Lung (tissue), 12 donors: Measurements from ENCODE around the gene XIRP2. TPM values are rescaled to one million over a fixed set of nuclear protein-coding genes. Genes with fewer than 3 reads are reported as not detected.

Source experiments
- ATAC-seq: fragments of 200-7000 bp; cut with Tn5 transposase; one replicate; pipeline ENCODE4 v1.9.1; 2020; ENCODE audit warnings: moderate number of reproducible peaks; ENCODE audit not compliant: insufficient read depth, low FRiP score
- DNase-seq, 3 donors: peaks; one replicate each; pipeline ENCODE4 v3.0.0-alpha.2; 2013 to 2017
- H3K27ac ChIP-seq, 2 donors: one replicate each; pipeline ENCODE4 v1.5.1; 2013; ENCODE audit warnings: mild to moderate bottlenecking in 2 of 2, moderate library complexity in 2 of 2, control low read depth in 1 of 2, inconsistent platforms in 1 of 2, low read depth in 1 of 2, low read length in 1 of 2
- H3K27me3 ChIP-seq, 3 donors: one replicate each; pipeline ENCODE4 v1.5.1; 2013; ENCODE audit warnings: low read length in 2 of 3; ENCODE audit not compliant: control insufficient read depth in 3 of 3, insufficient read depth in 3 of 3
- H3K36me3 ChIP-seq, 4 donors: one replicate each; pipeline ENCODE4 v1.5.1; 2013; ENCODE audit warnings: low read length in 4 of 4, mild to moderate bottlenecking in 1 of 4, moderate library complexity in 1 of 4; ENCODE audit not compliant: control insufficient read depth in 4 of 4, insufficient read depth in 4 of 4
- H3K4me1 ChIP-seq, 5 donors: one replicate each; pipeline ENCODE4 v1.5.1; 2013; ENCODE audit warnings: low read length in 5 of 5, mild to moderate bottlenecking in 2 of 5, moderate library complexity in 1 of 5; ENCODE audit not compliant: control insufficient read depth in 5 of 5, insufficient read depth in 5 of 5
- H3K4me3 ChIP-seq: one replicate; pipeline ENCODE4 v1.5.1; 2013; ENCODE audit warnings: mild to moderate bottlenecking, control low read depth, moderate library complexity
- H3K9ac ChIP-seq, 2 donors: one replicate each; pipeline ENCODE4 v1.5.1; 2013; ENCODE audit warnings: low read length in 2 of 2, control low read depth in 1 of 2; ENCODE audit not compliant: insufficient read depth in 1 of 2
- H3K9me3 ChIP-seq, 4 donors: one replicate each; pipeline ENCODE4 v1.5.1; 2013; ENCODE audit warnings: low read length in 3 of 4, mild to moderate bottlenecking in 1 of 4, moderate library complexity in 1 of 4; ENCODE audit not compliant: control insufficient read depth in 4 of 4, insufficient read depth in 3 of 4
- CTCF ChIP-seq: IDR thresholded peaks from 2 replicates; pipeline ENCODE4 v1.5.1; 2012; ENCODE audit warnings: mild to moderate bottlenecking; ENCODE audit errors: control extremely low read depth, extremely low read depth
- WGBS, 2 donors: extraction: QIAGEN DNeasy Blood & Tissue Kit; methylation state at CpG; one replicate each; pipeline ENCODE4 v1.1.7; 2013; 5-methylcytosine and 5-hydroxymethylcytosine counted together
- polyA plus RNA-seq, 2 donors: library from polyadenylated mRNA; stranded (reverse); fragments of 200-250 nt; gene quantifications; one replicate each; pipeline ENCODE4 v1.2.1, GENCODE V29; 2013
- total RNA-seq, 2 donors: library from RNA; depleted of rRNA in 1 of 2; stranded (reverse); fragments of >200 nt in 1 of 2; gene quantifications; one replicate each; pipeline ENCODE4 v1.2.1, GENCODE V29; 2014 to 2021
- donor health status: control.
- donor health status: control.
- donor health status: Bipolar disorder and iron deficiency.
- donor health status: healthy.
- donor health status: DM: yes; HTN: yes; CAD: no.

XIRP2 gene
- total and polyA plus RNA-seq, 4 donors: 0.11 to 0.46 (median 0.14) TPM; not detected in 1

- Histone ChIP-seq H3K9me3 (no peaks in the 10 kb centered on the region), H3K4me1 (no peaks in the 10 kb centered on the region), H3K9ac (no peak overlapping the region), H3K36me3 (no peaks in the 10 kb centered on the region), H3K27ac (no peak overlapping the region), H3K4me3 (no peak overlapping the region), H3K27me3 (no peaks in the 10 kb centered on the region)
- DNase-seq: no peak
- no peak for ATAC-seq
- TF ChIP-seq CTCF: no peak
Observed at GRCh38 chr2:166984797-166985196, 96.5 kb downstream of the XIRP2 start.

GRCh38 chr2:166994588-166995336, 106.5 kb downstream of the XIRP2 start:
- H3K9ac ChIP-seq: no peak overlapping the region
- no peaks in the 10 kb centered on the region for H3K36me3 ChIP-seq
- H3K27me3 ChIP-seq: no peaks in the 10 kb centered on the region
- H3K4me1 ChIP-seq: no peaks in the 10 kb centered on the region
- H3K9me3 ChIP-seq: no peaks in the 10 kb centered on the region
- WGBS, 2 donors: 86 to 92% methylated on average over 12 of the region's 12 CpGs
- TF ChIP-seq CTCF: no peak
- no peak overlapping the region for H3K4me3 ChIP-seq
- DNase-seq (no peak), ATAC-seq (no peak)
- no peak overlapping the region for H3K27ac ChIP-seq

- H3K27me3 ChIP-seq: no peaks in the 10 kb centered on the region
- no peak overlapping the region for H3K4me3 ChIP-seq
- no peaks in the 10 kb centered on the region for H3K9me3 ChIP-seq
- no peaks in the 10 kb centered on the region for H3K36me3 ChIP-seq
- no peaks in the 10 kb centered on the region for H3K4me1 ChIP-seq
- no peak for TF ChIP-seq CTCF
- H3K9ac ChIP-seq: no peak overlapping the region
- ATAC-seq (no peak), DNase-seq (no peak)
- no peak overlapping the region for H3K27ac ChIP-seq
- WGBS, 2 donors: 88 to 93% methylated on average over 5 of the region's 5 CpGs
Observed at GRCh38 chr2:166996465-166996864, 108.2 kb downstream of the XIRP2 start.

DNA sequence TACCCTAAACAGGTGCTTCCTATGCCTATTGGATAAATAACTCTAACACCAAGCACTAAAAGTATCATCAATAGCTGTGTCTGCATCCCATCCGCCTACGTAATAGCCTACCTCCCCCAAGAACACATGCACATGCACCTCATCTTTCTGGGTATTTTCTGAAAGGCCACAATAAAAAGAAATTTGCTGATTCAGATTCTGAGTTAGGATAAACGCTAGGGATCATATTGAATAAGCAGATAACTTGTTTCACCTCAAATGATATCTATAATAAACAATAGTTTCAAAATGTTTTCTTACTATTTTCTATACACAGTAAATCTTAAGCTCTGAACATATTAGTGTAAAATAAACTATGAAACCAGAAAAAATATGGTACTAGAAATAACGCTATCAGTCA, 112.9 kb downstream of the XIRP2 start:
- WGBS, 2 donors: 87 to 91% methylated on average over 4 of the region's 4 CpGs
- Histone ChIP-seq H3K27me3 (no peaks in the 10 kb centered on the region), H3K9ac (no peak overlapping the region), H3K4me1 (no peaks in the 10 kb centered on the region), H3K9me3 (no peaks in the 10 kb centered on the region), H3K36me3 (no peaks in the 10 kb centered on the region), H3K27ac (no peak overlapping the region), H3K4me3 (no peak overlapping the region)
- no peak for ATAC-seq
- DNase-seq: no peak
- no peak for TF ChIP-seq CTCF
